Endothelial cell (in vitro differentiated cells): ENCODE measurements around the gene MBOAT2. TPM values are rescaled to one million over a fixed set of nuclear protein-coding genes. Genes with fewer than 3 reads are reported as not detected.

Experiments
- DNase-seq: peaks from one replicate; pipeline ENCODE4 v3.0.0; 2021; ENCODE audit warnings: low spot score
- H3K27ac Mint-ChIP-seq: one replicate; pipeline ENCODE4 v1.8.0; 2021; ENCODE audit warnings: mixed read lengths, inconsistent platforms; ENCODE audit not compliant: unreplicated experiment
- H3K27me3 Mint-ChIP-seq: one replicate; pipeline ENCODE4 v1.8.0; 2021; ENCODE audit warnings: mild to moderate bottlenecking, moderate library complexity, mixed read lengths, inconsistent platforms; ENCODE audit not compliant: unreplicated experiment
- H3K36me3 Mint-ChIP-seq: one replicate; pipeline ENCODE4 v1.8.0; 2021; ENCODE audit warnings: mild to moderate bottlenecking, low read depth, mixed read lengths, inconsistent platforms; ENCODE audit not compliant: unreplicated experiment
- H3K4me1 Mint-ChIP-seq: one replicate; pipeline ENCODE4 v1.8.0; 2021; ENCODE audit warnings: mild to moderate bottlenecking, mixed read lengths, inconsistent platforms; ENCODE audit not compliant: unreplicated experiment
- H3K4me3 Mint-ChIP-seq: one replicate; pipeline ENCODE4 v1.8.0; 2021; ENCODE audit warnings: mild to moderate bottlenecking, mixed read lengths, inconsistent platforms; ENCODE audit not compliant: unreplicated experiment
- H3K9me3 Mint-ChIP-seq: one replicate; pipeline ENCODE4 v1.8.0; 2021; ENCODE audit warnings: mixed read lengths, inconsistent platforms; ENCODE audit not compliant: unreplicated experiment
- total RNA-seq: library from RNA; stranded (reverse); fragmentation: NEBNext Ultra II Directional; extraction: Animal tissue kit (Norgen Biotek cat#: 25700); gene quantifications from one replicate; pipeline ENCODE4 v1.2.1, GENCODE V29; 2021; ENCODE audit not compliant: unreplicated experiment
- TF ChIP-seq, protein P1 (sequence below): fragments of 200-600 bp; sonication (generic); IDR thresholded peaks from one replicate; pipeline ENCODE4 v1.5.0; 2021; ENCODE audit warnings: antibody characterized with exemption; ENCODE audit not compliant: unreplicated experiment

MBOAT2 gene
- total RNA-seq, 1 donor from 2014 or later: 71.6 TPM

GRCh38 chr2:8819194-8819593, 184.3 kb downstream of the MBOAT2 start:
- H3K27ac Mint-ChIP-seq: no peak overlapping the region
- no peak overlapping the region for H3K4me3 Mint-ChIP-seq
- H3K36me3 Mint-ChIP-seq: no peaks in the 10 kb centered on the region

DNA sequence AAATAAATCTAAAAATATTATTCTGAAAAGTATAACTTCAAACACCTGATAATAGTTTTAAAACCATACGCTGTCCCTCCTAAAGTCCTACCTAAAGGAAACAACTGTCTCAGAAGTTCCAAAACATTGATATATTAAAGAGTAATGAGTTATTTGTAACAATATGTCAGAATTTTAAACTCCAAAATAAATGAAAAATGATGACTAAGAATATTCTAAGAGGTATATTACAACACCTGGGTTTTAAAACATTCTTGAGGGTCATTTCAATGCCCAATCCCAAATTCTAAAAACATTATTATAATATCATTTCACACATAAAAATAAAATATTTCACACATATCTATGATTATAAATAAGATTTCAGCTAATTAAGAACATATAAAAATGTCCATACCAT, 186.3 kb downstream of the MBOAT2 start:
- H3K36me3 Mint-ChIP-seq: no peaks in the 10 kb centered on the region
- no peaks in the 10 kb centered on the region for H3K9me3 Mint-ChIP-seq
- H3K27me3 Mint-ChIP-seq: no peaks in the 10 kb centered on the region
- no peak overlapping the region for H3K27ac Mint-ChIP-seq
- no peak overlapping the region for H3K4me3 Mint-ChIP-seq
- DNase-seq: no peak
- H3K4me1 Mint-ChIP-seq: no peaks in the 10 kb centered on the region
- TF ChIP-seq, protein P1, sequence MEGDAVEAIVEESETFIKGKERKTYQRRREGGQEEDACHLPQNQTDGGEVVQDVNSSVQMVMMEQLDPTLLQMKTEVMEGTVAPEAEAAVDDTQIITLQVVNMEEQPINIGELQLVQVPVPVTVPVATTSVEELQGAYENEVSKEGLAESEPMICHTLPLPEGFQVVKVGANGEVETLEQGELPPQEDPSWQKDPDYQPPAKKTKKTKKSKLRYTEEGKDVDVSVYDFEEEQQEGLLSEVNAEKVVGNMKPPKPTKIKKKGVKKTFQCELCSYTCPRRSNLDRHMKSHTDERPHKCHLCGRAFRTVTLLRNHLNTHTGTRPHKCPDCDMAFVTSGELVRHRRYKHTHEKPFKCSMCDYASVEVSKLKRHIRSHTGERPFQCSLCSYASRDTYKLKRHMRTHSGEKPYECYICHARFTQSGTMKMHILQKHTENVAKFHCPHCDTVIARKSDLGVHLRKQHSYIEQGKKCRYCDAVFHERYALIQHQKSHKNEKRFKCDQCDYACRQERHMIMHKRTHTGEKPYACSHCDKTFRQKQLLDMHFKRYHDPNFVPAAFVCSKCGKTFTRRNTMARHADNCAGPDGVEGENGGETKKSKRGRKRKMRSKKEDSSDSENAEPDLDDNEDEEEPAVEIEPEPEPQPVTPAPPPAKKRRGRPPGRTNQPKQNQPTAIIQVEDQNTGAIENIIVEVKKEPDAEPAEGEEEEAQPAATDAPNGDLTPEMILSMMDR: no peak

More at GRCh38 chr2:8819194-8819593, 184.3 kb downstream of the MBOAT2 start:
- no peaks in the 10 kb centered on the region for H3K9me3 Mint-ChIP-seq
- DNase-seq: no peak
- no peaks in the 10 kb centered on the region for H3K4me1 Mint-ChIP-seq
- H3K27me3 Mint-ChIP-seq: no peaks in the 10 kb centered on the region
- TF ChIP-seq, protein P1: no peak

GRCh38 chr2:8806885-8807704, 196.4 kb downstream of the MBOAT2 start:
- H3K4me3 Mint-ChIP-seq: no peak overlapping the region
- no peaks in the 10 kb centered on the region for H3K4me1 Mint-ChIP-seq
- peaks cover 2% of the 10 kb centered on the region for H3K27me3 Mint-ChIP-seq
- H3K27ac Mint-ChIP-seq: no peak overlapping the region
- H3K9me3 Mint-ChIP-seq: no peaks in the 10 kb centered on the region
- no peak for DNase-seq
- peaks cover 35% of the 10 kb centered on the region for H3K36me3 Mint-ChIP-seq
- TF ChIP-seq, protein P1: no peak

- no peak overlapping the region for H3K27ac Mint-ChIP-seq
- H3K36me3 Mint-ChIP-seq: peaks cover 33% of the 10 kb centered on the region
- DNase-seq: no peak
- H3K4me3 Mint-ChIP-seq: no peak overlapping the region
- peaks cover 2% of the 10 kb centered on the region for H3K27me3 Mint-ChIP-seq
- H3K4me1 Mint-ChIP-seq: no peaks in the 10 kb centered on the region
- TF ChIP-seq, protein P1: no peak
- no peaks in the 10 kb centered on the region for H3K9me3 Mint-ChIP-seq
Observed at GRCh38 chr2:8805278-8806210, 197.9 kb downstream of the MBOAT2 start.
